Effector CD8-positive, alpha-beta T cell (primary cell): ENCODE measurements around the gene L3MBTL2.
"Not testable (repeated sequence)": the region's sequence is repeated elsewhere in the genome, so short reads cannot be mapped to it uniquely, and the experiment has no call there.

Experiments
- DNase-seq: peaks from one replicate; lab custom pipeline; 2025; lab: John Stamatoyannopoulos, UW

Gene L3MBTL2

DNA sequence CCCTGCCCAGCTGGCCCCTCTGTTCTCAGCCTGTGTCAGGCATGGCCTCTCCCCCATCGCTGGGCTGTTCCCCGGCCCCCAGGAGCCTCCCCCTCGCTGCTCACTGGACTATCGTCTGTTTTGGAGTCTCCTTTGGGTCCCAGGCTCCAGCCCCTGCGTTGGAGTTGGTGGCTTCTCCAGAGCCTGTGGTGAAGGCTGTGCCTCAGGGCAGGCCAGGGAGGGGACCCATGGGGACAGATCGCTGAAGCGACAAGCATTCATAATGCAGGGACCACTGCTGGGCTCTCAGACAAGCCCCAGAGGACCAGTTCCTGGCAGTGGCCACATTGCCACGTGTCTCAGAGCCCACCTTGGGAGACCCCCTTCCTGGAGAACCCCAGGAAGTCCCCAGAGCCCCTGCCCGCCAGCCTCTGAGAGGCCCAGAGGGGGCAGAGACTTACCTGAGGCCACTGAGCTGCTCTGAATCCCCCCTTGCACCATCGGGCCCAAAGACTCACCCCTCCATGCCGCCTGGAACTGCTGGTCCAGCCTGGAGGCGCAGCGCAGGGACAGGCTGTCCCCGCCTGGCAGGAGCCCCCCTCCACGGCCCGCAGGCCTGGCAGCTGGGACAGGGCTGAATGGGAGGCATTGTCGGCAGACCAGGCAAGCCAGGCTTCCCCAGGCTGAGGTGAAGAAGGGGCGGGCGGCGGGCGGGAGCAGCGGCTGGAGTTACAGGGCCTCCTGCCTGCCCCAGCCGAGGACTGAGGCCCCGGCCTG lies 35.4 kb downstream of the L3MBTL2 start, which contains the start of gene CHADL:
Gene CHADL, minus strand, starts transcription at position 555 of the 756 bp plus-strand sequence. Its CDS starts 50 bp downstream, at position 505.
- DNase-seq = no peak

DNA sequence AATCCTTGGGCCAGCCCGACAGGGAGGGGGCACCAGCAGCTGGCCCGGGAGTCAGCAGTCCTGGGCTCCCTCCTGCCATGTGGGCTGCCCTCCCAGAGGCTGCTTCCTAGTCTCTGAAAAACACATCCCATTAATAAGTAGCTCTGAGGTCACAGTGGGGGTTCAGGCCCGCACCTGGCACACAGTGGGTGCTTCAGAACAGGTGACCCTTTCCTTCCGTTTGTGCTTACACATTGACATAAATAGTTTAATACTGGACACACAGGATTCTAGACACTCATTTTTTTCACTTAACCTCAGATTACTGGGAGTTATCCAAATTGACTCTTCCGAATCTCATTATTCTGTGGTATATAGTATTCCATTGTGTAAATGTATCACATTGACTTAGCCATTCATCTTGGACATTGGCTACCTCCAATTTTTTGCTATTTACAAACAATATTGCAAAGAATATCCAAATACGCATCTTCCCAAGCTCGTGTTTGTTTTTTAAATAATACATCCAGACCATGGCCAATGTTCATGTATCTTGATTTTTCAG lies 36.1 kb downstream of the L3MBTL2 start:
- DNase-seq = no peak

DNA sequence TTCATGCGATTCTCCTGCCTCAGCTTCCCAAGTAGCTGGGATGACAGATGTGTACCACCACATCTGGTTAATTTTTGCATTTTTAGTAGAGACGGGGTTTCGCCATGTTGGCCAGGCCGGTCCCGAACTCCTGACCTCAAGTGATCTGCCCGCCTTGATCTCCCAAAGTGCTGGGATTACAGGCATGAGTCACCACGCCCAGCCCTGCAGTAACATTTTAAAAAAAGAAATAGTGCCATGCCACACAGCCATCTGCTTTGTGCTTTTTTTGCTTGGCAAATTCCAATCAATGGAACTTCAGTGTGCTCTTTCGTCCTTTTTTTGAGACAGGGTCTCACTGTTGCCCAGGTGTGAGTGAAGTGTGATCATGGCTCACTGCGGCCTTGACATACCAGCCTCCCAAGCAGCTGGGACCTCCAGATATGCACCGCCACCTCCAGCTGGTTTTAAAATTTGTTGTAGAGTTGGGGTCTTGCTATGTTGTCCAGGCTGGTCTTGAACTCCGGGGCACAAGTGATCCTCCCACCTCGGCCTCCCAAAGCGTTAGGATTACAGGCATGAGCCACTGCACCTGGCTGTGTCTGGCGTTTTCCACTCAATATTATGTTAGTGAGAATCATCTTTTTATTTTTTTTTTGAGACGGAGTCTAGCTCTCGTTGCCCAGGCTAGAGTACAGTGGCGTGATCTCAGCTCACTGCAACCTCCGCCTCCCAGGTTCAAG lies 37.4 kb downstream of the L3MBTL2 start:
- DNase-seq = no peak

DNA sequence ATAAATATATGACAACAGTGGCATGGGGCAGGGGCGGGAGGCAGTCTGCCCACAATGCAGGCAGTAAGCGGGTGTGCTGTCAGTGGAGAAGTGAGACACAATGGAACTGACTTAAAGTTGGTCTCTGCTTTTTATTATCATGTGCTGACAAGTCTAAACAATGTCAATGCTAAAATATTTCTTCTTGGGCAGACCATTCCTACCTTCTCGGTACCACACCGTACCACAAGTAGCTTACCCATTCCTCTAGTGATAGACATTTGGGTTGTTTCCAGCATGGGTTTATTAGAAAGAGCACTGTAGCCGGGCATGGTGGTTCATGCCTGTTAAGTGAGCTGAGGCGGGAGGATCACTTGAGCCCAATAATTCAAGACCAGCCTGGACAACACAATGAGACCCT lies 38.2 kb downstream of the L3MBTL2 start:
- no peak for DNase-seq

GRCh38 chr22:41245917-41246499 lies 40.9 kb downstream of the L3MBTL2 start:
- DNase-seq = no peak

DNA sequence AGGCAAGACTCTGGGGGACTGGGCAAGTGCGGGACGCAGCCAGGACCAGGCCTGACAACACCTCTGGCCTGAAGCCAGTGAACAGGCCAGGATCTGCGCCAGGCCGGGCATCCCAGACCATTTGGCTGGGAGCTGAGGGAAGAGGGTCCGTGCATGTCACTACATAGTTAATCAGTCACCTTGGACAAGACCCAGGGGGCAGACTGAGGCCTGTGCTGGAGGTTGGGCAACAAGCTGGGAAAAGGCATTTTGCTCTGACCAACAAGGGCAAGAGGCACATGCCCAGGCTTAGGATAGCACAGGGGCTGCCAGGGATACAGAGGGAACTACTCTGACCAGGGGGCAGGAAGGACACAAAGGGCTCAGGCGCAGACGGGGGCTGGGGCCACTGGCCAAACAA lies 42.6 kb downstream of the L3MBTL2 start:
- no peak for DNase-seq

- no peak for DNase-seq
Observed at GRCh38 chr22:41248314-41248713, 43.2 kb downstream of the L3MBTL2 start.

DNA sequence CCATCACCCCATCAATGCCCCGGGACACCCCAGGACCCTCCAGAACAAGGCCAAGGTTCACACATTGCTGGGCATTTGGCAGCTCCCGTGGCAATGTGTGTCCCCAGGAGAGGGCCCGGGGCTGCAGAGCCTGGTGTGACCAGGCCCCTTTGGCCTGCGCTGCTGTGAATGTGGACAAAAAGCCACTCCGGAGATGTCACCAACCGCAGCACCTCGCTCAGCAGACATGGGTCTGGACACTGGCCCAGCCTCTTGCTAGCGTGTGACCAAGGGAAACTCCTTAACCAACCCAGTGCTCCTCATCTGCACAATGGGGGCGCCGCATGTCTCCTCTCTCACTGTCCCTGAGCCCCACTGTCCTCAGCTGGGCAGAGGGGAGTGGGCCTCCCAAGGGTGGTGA lies 43.6 kb downstream of the L3MBTL2 start:
- no peak for DNase-seq

GRCh38 chr22:41249442-41249841 lies 44.3 kb downstream of the L3MBTL2 start:
- DNase-seq = no peak

DNA sequence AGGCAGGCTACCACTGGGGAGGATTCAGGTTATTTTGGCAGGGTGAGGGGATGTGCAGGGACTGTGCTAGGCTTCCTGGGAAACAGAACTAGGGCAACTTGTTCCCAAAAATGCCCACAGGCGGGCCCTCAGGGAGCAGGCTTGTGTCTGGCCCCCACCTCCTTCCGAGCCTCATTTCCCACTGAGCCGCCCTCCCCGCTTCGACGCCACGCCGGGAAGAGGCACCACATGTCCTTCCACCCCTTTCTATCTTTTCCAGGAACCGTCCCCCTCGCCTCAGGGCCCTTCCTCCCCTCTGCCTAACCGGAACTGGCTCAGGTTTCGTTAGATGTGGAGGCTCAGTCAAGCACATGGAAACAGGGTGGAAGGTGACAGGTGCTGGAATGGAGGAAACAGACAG lies 45.0 kb downstream of the L3MBTL2 start:
- no peak for DNase-seq

- no peak for DNase-seq
Observed at GRCh38 chr22:41252365-41252764, 47.3 kb downstream of the L3MBTL2 start.

DNA sequence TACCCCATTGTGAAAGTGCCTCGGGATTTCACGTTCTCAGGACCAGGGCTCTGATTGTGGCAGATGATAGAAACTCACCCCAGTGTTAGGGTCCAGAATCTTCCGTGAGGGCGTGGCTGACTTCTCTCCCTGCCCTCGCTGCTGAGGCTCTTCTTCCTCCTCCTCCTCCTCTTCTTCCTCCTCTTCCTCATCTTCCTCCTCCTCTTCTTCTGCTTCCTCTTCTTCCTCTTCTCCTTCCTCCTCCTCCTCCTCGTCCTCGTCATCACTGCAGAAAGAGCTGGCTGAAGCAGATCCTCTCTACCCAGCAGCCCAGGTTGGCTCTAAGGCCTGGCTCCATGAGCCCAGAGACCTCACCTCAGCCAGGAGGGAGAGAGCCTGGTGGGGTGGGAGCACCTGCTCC lies 49.1 kb downstream of the L3MBTL2 start:
- DNase-seq = no peak

GRCh38 chr22:41256254-41257253 lies 51.4 kb downstream of the L3MBTL2 start:
- DNase-seq = no peak

DNA sequence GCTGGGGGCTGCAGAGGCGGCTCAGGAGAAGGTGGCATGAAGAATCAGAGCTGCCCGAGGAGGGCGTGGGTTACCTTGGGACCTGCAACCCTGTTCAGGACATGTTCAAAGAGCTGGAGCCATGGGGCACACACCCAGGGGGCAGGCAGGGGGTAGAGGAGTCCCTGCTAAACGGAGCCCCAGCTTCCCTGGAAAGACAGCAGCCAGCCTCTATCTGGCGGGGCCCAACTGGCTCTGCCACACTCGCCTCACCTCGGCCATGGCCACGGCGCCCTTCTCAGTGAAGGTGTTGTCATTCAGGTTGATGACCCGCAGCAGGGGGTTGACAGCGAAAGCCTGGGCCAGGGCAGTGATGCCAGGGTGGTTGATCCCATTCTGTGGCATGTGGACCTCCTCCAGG lies 52.6 kb downstream of the L3MBTL2 start:
- DNase-seq = no peak

DNA sequence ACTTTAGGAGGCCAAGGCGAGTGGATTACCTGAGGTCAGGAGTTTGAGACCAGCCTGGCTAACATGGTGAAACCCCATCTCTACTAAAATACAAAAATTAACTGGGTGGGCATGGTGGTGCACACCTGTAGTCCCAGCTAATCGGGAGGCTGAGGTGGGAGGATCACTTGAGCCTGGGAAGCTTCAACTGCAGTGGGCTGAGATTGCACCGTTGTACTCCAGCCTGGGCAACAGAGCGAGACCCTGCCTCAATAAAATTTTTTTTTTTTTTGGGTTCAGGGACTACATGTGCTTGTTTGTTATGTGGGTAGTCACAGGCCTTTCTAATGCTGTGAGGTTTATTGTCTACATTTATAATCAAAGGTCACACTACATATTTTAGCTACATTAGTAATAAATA lies 54.6 kb downstream of the L3MBTL2 start:
- DNase-seq = not testable (repeated sequence)

DNA sequence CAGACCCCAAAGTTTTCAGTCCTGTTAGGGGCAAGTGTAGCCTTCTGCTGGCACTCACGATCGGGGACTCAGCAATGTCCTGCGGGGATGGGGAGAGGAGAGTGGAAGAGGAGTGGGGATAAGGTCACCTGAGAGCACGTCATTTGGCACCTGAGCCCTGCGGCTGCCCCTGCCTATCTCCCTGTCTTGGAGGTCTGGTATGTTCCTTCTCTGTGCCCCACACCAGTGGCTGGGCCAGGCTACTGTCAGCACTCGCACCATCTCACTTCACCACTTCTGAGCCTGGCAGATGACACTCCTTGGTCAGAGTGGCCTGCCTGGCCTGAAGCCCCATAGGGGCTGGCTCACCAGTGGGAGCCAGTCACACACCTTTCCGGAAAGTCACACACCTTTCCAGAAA lies 55.8 kb downstream of the L3MBTL2 start:
- DNase-seq = no peak

- DNase-seq = no peak
Observed at GRCh38 chr22:41261541-41262249, 56.6 kb downstream of the L3MBTL2 start.

GRCh38 chr22:41262250-41262765 lies 57.2 kb downstream of the L3MBTL2 start:
- no peak for DNase-seq

DNA sequence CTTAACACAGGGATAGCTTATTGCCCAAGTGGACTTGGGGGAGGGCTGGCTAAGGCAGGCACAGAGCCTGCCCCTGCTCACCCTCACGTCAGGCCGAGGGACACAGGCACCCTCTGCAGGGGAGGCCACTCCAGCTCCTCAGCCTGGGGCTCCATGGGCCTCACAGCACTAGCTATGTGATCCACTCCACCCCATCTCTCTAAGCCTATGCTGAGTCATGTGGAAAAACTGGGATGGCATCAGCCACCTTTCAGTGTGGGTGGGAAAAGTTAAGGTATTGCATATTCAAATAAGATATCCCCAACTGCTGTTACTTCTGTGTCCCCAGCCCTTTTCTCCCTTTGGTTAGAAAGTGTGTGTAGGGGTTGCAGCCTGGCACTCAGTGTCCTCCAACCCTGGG lies 58.6 kb downstream of the L3MBTL2 start:
- no peak for DNase-seq

DNA sequence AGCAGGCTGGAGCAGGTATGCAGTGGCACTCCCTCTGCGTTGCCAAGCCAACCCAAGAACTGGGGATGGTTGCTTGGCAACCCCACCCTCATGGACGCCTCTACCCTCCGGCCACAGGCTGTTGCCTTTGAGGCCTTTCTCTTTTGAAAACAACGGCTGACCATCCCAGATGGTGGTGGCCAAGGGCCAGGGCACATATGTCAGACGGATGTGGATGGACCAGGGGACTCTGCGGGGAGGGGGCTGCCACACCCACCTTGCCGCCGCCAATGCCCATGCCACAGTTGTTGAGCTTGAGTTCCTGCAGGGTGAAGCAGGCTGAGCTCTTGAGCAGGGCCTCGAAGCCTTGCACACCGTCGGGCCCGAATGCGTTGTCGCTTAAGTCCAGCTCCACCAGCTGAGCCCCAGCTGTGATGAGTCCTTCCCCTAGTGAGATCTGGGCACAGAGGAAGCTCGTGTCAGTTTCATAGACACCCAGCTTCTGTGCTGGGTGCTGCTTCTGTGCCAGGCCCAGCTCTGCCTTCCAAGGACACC lies 59.4 kb downstream of the L3MBTL2 start:
- DNase-seq = no peak
